Measurements from ENCODE around the gene SLC13A5. TPM values are rescaled to one million over a fixed set of nuclear protein-coding genes. Genes with fewer than 3 reads are reported as not detected.
A peak's percentile ranks its signal among the peaks of the same experiment; 100 is the strongest.
"Not testable (repeated sequence)": the region's sequence is repeated elsewhere in the genome, so short reads cannot be mapped to it uniquely, and the experiment has no call there.

SLC13A5 gene
- total RNA-seq, 1 experiment from 2014 or later, result 0.07 TPM

DNA sequence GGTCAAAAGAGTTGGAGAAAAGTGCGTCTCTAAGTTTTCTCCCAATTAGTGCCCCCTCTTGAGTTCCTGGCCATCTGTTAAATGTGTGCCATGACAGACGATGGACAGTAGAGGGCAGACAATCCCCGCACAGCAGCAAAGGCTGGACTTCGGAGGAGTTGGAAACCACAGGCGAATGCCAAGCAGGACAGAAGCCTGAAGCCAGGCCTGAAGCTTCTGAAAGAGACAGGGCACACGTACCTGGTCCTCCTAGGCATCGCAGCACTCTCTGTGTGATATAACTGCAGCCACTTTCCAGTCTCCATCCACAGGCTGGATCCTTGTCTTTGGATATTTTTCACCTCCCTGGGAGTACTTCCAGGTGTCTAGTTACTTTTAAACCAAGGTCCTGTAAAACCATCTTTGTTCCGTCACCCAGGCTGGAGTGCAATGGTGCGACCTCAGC lies 47.1 kb downstream of the SLC13A5 start:
- no TSS peak for BruUV-seq (replicated peaks)

DNA sequence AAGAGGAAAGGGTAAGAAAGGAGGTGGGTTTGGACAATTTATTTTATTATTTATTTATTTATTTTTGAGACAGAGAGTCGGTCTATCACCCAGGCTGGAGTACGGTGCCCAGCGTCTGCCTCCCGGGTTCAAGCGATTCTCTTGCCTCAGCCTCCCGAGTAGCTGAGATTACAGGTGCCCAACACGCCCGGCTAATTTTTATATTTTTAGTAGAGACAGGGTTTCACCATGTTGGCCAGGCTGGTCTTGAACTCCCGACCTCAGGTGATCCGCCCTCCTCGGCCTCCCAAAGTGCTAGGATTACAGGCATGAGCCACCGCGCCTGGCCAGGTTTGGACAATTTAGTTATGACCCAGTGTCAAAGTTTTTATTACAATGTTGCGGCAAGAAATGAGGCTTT lies 50.0 kb downstream of the SLC13A5 start:
- H3K4me2 ChIP-seq (ENCODE audit: low read length), result not testable (repeated sequence)

More for the DNA sequence above, 47.1 kb downstream of the SLC13A5 start:
- Histone ChIP-seq H3K9me2 (ENCODE audit: insufficient read depth) (no peaks in the 10 kb centered on the region), H3K9ac (ENCODE audit: low read length) (no peak overlapping the region), H3K36me3 (ENCODE audit: control insufficient read depth in 1 of 2, insufficient read depth in 2 of 2, low read length in 2 of 2) (no peaks in the 10 kb centered on the region), H3K4me2 (ENCODE audit: low read length) (peak overlapping the region; percentile 24; the same call in 1 of the 2 replicates), H3K27ac (ENCODE audit: low read depth, low read length) (no peak overlapping the region), H3K4me3 (replicated peaks in 1 of 2; ENCODE audit: low read depth in 1 of 2, low read length in 2 of 2) (no peak overlapping the region), H3K27me3 (ENCODE audit: insufficient read depth, low read length) (no peaks in the 10 kb centered on the region; the same call in 1 of the 2 replicates), H2AFZ (ENCODE audit: low read depth, low read length, poor library complexity, severe bottlenecking) (peak overlapping the region; percentile 20), H4K20me1 (ENCODE audit: insufficient read depth) (no peaks in the 10 kb centered on the region), H3K9me3 (ENCODE audit: control insufficient read depth in 1 of 2, insufficient read depth in 1 of 2, low read depth in 1 of 2, low read length in 2 of 2) (no peaks in the 10 kb centered on the region), H3K79me2 (ENCODE audit: insufficient read depth, low read length) (no peaks in the 10 kb centered on the region), H3K4me1 (ENCODE audit: control insufficient read depth in 1 of 2, insufficient read depth in 2 of 2, low read length in 2 of 2) (peaks cover 18 to 41% of the 10 kb centered on the region in 2 experiments)
- peak; percentile 82 for ATAC-seq
- peak; percentile 81 for DNase-seq (ENCODE audit: low read depth, low spot score)
- TF ChIP-seq ELF1 (IDR thresholded peaks at IDR 0.05; ENCODE audit: borderline replicate concordance, low read depth), result no peak
- peak; percentile 99 for TF ChIP-seq RAD21 (IDR thresholded peaks at IDR 0.05; ENCODE audit: low read depth)
- TF ChIP-seq, protein P1, sequence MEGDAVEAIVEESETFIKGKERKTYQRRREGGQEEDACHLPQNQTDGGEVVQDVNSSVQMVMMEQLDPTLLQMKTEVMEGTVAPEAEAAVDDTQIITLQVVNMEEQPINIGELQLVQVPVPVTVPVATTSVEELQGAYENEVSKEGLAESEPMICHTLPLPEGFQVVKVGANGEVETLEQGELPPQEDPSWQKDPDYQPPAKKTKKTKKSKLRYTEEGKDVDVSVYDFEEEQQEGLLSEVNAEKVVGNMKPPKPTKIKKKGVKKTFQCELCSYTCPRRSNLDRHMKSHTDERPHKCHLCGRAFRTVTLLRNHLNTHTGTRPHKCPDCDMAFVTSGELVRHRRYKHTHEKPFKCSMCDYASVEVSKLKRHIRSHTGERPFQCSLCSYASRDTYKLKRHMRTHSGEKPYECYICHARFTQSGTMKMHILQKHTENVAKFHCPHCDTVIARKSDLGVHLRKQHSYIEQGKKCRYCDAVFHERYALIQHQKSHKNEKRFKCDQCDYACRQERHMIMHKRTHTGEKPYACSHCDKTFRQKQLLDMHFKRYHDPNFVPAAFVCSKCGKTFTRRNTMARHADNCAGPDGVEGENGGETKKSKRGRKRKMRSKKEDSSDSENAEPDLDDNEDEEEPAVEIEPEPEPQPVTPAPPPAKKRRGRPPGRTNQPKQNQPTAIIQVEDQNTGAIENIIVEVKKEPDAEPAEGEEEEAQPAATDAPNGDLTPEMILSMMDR (IDR thresholded peaks at IDR 0.05 in 2 of 3, conservative IDR thresholded peaks at IDR 0.05 in 1 of 3; ENCODE audit: borderline replicate concordance in 1 of 3, insufficient read depth in 1 of 3, low read depth in 2 of 3, low read length in 2 of 3), result peak; percentile 94 to 95 (median 95)
- intact Hi-C loops (cut with micrococcal nuclease), result loop anchor here (1.0 to 2.0 kb wide), 3 partner anchors 177 to 335 kb away; no protein-coding TSS in a partner anchor
- CTCF ChIA-PET, result interaction anchor here (0.8 to 3.8 kb wide), 10 partner anchors 13 to 357 kb away, joined by 3 to 34 read pairs (median 4); partner anchors contain the start of gene BCL6B
- POLR2A ChIA-PET, result interaction anchor here (0.6 to 1.4 kb wide), 2 partner anchors 178 to 338 kb away, joined by 5 read pairs; no protein-coding TSS in a partner anchor
- RAD21 ChIA-PET (ENCODE audit: low non-redundant PET in 1 of 2, low total read pairs in 2 of 2, uncharacterized antibody in 2 of 2, unreplicated experiment in 2 of 2), result interaction anchor here in 1 of 2 experiments (1.2 to 1.6 kb wide), 2 partner anchors 36 to 339 kb away, joined by 4 read pairs; no protein-coding TSS in a partner anchor

More for the DNA sequence above, 50.0 kb downstream of the SLC13A5 start:
- H3K27ac ChIP-seq (ENCODE audit: low read depth, low read length); H4K20me1 ChIP-seq (ENCODE audit: insufficient read depth); intact Hi-C loops (cut with micrococcal nuclease); DNase-seq (ENCODE audit: low read depth, low spot score); RAD21 ChIA-PET (ENCODE audit: low non-redundant PET in 1 of 2, low total read pairs in 2 of 2, uncharacterized antibody in 2 of 2, unreplicated experiment in 2 of 2); H3K36me3 ChIP-seq (ENCODE audit: control insufficient read depth in 1 of 2, insufficient read depth in 2 of 2, low read length in 2 of 2); H3K27me3 ChIP-seq (ENCODE audit: insufficient read depth, low read length); POLR2A ChIA-PET; H3K79me2 ChIP-seq (ENCODE audit: insufficient read depth, low read length); H2AFZ ChIP-seq (ENCODE audit: low read depth, low read length, poor library complexity, severe bottlenecking); H3K4me3 ChIP-seq (replicated peaks in 1 of 2; ENCODE audit: low read depth in 1 of 2, low read length in 2 of 2); ATAC-seq; H3K9me2 ChIP-seq (ENCODE audit: insufficient read depth); H3K9me3 ChIP-seq (ENCODE audit: control insufficient read depth in 1 of 2, insufficient read depth in 1 of 2, low read depth in 1 of 2, low read length in 2 of 2); H3K9ac ChIP-seq (ENCODE audit: low read length); BruUV-seq (replicated peaks): not testable (repeated sequence)
- CTCF ChIA-PET, result interaction anchor here (0.8 to 1.8 kb wide), 2 partner anchors 341 to 359 kb away, joined by 3 to 5 read pairs; no protein-coding TSS in a partner anchor
- H3K4me1 ChIP-seq (ENCODE audit: control insufficient read depth in 1 of 2, insufficient read depth in 2 of 2, low read length in 2 of 2), result peaks cover 0 to 15% of the 10 kb centered on the region in 2 experiments; a peak in 2 of 4 replicates
